Lung microvascular endothelial cell (primary cell): Measurements from ENCODE around the gene SSNA1. TPM values are rescaled to one million over a fixed set of nuclear protein-coding genes. Genes with fewer than 3 reads are reported as not detected.

ENCODE experiments used
- DNase-seq, 2 donors: peaks; one replicate each; pipeline versions ENCODE4 v3.0.0 to v3.0.0-alpha.2; 2010; ENCODE audit warnings: low read depth in 2 of 2
- total RNA-seq: library from RNA; depleted of rRNA; stranded (reverse); fragments of >200 nt; gene quantifications from 2 replicates; pipeline ENCODE4 v1.2.1, GENCODE V29; 2014

The SSNA1 gene
- total RNA-seq, 1 donor from 2014 or later = 97.4 TPM

- DNase-seq = no peak
These were observed 11.1 kb downstream of the SSNA1 start for GRCh38 chr9:137199411-137200121.

- DNase-seq = peak; percentile 99
These were observed 12.1 kb downstream of the SSNA1 start, which contains the start of gene TPRN for GRCh38 chr9:137200311-137201204. TPRN (minus strand) TSS chr9:137200741; CDS start chr9:137200711, 30 bp downstream.

- DNase-seq = no peak
These were observed 12.9 kb downstream of the SSNA1 start for GRCh38 chr9:137201205-137201868.

- no peak for DNase-seq
These were observed 14.5 kb downstream of the SSNA1 start for GRCh38 chr9:137202966-137203365.

- DNase-seq = no peak
These were observed 16.3 kb downstream of the SSNA1 start for GRCh38 chr9:137204731-137205125.

GRCh38 chr9:137205126-137206069, 16.9 kb downstream of the SSNA1 start, which contains the start of the genes NDOR1 and TMEM203:
NDOR1 (plus strand) TSS chr9:137205700; CDS start chr9:137205778, 78 bp downstream.
TMEM203 (minus strand) TSS chr9:137205648; CDS start chr9:137205414, 234 bp downstream.
- DNase-seq = peak; percentile 86 to 92

GRCh38 chr9:137206602-137207001, 18.1 kb downstream of the SSNA1 start:
- no peak for DNase-seq

- DNase-seq = no peak
These were observed 23.1 kb downstream of the SSNA1 start for GRCh38 chr9:137211532-137211931.

GRCh38 chr9:137212520-137212919, 24.0 kb downstream of the SSNA1 start:
- DNase-seq = no peak

- no peak for DNase-seq
These were observed 24.9 kb downstream of the SSNA1 start for GRCh38 chr9:137213160-137214060.

- no peak for DNase-seq
These were observed 26.1 kb downstream of the SSNA1 start for GRCh38 chr9:137214620-137215019.

GRCh38 chr9:137215196-137215986, 26.9 kb downstream of the SSNA1 start:
- no peak for DNase-seq

GRCh38 chr9:137216188-137216965, 27.9 kb downstream of the SSNA1 start:
- no peak for DNase-seq

GRCh38 chr9:137217276-137218211, 29.1 kb downstream of the SSNA1 start:
- DNase-seq = no peak

- DNase-seq = no peak
These were observed 29.8 kb downstream of the SSNA1 start for GRCh38 chr9:137218212-137218753.

GRCh38 chr9:137218754-137219271, 30.3 kb downstream of the SSNA1 start:
- peak in 1 of 2 donors; percentile 46 for DNase-seq
